Middle frontal gyrus (tissue), 1 donor: Measurements from ENCODE around the gene SLC4A3.

Experiments used
- DNase-seq: peaks from one replicate; pipeline ENCODE4 v3.0.0-alpha.2; 2015; ENCODE audit warnings: low spot score; ENCODE audit errors: extremely low spot score

SLC4A3 gene

GRCh38 chr2:219613461-219614070 is 13.9 kb upstream of the SLC4A3 start:
- no peak for DNase-seq

DNA sequence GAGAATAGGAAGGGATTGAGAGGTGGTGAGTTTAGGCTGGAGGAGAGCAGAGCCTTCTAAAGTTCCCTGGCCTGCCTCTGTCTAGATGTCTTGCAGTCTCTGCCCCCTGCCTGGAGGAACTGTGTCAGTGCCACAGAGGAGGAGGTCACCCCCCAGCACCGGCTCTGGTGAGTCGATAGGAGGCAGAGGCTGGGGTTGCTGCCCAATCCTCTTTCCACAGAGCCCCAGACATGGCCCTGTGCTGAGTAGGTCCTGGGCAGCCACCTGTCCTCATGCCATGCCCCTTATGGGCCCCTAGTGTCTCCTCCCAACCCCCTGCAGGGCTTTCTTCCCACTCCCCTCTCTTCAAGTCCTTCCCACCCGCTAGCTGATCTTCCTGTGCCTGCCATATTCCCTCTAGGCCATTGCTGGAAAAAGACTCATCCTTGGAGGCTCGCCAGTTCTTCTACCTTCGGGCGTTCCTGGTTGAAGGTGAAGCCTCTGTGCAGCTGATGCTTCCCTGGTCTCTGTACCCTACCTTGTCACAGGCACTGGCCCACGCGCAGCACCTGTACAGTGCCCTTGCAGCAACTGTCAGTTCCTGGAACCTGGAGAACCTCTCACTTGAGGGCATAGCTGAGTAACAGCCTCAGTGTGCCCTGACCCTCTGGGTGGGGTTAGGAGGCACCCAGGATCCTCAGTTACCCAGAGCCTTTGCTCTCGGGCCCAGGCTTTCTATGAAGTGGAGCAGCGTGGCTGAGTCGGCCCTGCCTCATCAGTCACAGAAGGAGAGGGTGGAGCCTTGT is 13.2 kb upstream of the SLC4A3 start:
- DNase-seq = no peak

DNA sequence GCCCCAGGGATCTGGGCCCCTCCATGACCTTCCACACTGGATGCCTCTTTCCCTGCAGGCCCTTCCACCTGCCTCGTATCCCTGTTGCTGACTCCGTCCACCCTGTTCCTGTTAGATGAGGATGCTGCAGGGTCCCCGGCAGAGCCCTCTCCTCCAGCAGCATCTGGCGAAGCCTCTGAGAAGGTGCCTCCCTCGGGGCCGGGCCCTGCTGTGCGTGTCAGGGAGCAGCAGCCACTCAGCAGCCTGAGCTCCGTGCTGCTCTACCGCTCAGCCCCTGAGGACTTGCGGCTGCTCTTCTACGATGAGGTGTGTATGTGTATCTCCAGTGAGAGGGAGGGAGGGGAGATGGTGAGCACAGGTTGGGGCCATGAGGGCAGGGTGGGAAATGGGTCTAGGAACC is 12.4 kb upstream of the SLC4A3 start:
- no peak for DNase-seq

DNA sequence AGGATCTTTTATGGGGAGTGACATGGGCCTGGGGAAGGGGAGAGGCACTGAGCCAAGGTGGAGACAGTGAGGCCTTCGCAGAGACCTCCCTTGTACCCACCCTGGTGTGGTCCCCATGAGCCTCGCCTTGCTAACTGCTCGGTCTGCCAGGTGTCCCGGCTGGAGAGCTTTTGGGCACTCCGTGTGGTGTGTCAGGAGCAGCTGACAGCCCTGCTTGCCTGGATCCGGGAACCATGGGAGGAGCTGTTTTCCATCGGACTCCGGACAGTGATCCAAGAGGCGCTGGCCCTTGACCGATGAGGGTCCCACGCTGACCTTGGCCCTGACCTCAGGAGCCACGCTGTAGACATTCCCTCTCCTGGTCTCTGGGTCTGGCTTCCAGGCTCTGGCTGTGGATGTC is 11.5 kb upstream of the SLC4A3 start:
- DNase-seq = no peak

- no peak for DNase-seq
Observed at GRCh38 chr2:219616550-219616949, 10.9 kb upstream of the SLC4A3 start.

GRCh38 chr2:219618733-219619122 is 8.7 kb upstream of the SLC4A3 start:
- no peak for DNase-seq

DNA sequence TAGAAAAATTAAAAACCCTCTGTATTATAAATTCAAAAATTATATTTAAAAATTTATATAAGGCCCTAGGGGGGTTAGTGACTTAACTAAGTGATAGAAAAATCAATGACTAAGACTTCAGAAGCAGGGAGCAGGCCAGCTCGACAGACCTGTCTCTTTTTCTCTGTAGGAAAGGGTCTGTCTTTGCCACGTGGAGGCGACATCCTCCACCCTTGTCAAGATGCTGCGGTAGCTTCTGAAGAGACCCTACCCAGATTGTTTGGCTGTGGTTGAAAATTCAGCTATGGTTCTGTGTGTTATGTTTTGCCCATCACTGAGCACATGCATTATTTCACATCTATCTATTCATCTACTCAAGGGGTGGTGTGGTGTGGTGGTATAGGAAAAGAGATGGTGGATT is 8.2 kb upstream of the SLC4A3 start:
- no peak for DNase-seq

DNA sequence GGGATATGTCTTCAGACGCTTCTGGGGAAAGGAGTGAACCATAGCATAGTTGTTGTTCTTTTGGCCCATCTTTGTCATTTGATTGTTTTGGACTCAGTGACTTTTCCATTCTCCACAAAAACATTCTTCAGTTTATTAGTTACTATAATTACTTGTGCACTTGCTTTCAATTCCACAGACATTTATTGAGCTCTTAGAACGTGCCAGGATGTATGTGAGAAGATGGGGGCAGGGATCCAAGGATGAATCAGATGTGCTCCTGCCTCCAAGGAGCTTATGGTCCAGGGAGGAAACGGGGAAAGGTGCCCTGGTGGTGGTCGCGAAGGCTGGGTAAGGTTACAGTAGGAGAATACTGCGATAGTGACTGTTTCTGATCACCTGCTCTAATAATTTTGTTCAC is 6.9 kb upstream of the SLC4A3 start:
- DNase-seq = no peak

- no peak for DNase-seq
Observed at GRCh38 chr2:219621935-219622334, 5.5 kb upstream of the SLC4A3 start.

GRCh38 chr2:219622472-219622871 is 5.0 kb upstream of the SLC4A3 start:
- no peak for DNase-seq

GRCh38 chr2:219624565-219624964 is 2.9 kb upstream of the SLC4A3 start:
- DNase-seq = no peak

- no peak for DNase-seq
Observed at GRCh38 chr2:219625179-219625578, 2.3 kb upstream of the SLC4A3 start.

- DNase-seq = no peak
Observed at GRCh38 chr2:219626540-219626939, 890 bp upstream of the SLC4A3 start.

DNA sequence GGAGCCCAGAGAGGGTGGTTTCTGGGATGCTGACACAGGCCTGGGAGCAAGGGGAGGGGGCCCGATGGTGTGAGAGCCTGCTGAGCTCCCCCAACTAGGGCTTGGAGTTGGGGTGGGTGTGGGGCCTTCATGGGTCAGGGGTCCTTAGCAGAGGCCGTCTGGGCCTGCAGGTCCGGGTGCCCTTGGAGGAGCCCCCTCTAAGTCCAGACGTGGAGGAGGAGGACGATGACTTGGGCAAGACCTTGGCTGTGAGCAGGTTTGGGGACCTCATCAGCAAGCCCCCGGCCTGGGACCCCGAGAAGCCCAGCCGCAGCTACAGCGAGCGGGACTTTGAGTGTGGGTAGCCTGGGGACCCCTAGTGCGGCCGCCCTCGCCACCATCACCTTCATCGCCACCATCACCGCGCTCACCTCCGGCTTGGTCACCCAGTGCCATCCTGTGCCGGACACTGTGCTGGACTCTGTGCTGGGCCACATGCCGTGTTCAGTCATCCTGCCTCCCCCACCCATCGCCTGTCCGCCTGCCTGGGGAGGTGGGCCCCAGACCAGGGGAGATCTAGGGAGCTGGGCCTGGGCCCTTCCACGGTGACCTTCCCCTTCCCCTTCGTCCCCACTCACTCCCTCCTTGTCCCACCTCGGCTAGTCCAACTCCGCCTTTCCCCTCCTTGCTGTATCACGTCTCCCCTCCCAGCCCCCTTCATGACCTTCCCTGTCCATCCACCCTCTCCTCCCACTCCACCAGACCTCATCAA is 980 bp downstream of the SLC4A3 start:
- no peak for DNase-seq

GRCh38 chr2:219628986-219629901 is 1.8 kb downstream of the SLC4A3 start:
- no peak for DNase-seq

DNA sequence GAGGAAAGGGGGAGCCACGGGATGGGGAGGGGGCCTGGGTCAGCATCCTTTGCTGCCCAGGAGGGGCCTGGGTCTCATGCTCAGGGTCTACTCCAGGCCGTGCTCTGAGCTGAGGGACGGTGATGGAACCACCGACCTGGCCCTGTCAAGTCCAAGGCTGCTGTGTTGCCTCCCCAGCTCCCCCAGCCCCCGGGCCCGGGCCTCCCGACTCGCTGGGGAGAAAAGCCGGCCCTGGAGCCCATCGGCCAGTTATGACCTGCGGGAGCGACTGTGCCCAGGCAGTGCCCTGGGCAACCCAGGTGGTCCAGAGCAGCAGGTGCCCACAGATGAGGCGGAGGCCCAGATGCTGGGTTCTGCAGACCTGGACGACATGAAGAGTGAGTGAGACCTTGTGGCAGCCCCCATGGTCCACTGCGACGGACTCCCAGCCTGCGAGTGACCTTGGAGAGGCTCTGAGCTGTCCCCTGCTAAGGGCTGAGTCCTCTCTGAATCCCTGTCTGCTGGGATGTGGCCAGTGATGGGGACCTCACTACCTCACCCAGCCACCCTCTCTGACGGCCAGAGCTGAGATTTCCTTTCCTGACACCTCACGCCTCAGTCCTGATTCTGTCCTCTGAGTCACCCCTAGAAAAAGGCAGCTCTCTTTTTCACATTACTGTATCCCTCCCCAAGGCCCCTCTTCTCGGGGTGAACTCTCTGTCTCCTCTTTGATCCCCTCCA is 2.7 kb downstream of the SLC4A3 start:
- no peak for DNase-seq

DNA sequence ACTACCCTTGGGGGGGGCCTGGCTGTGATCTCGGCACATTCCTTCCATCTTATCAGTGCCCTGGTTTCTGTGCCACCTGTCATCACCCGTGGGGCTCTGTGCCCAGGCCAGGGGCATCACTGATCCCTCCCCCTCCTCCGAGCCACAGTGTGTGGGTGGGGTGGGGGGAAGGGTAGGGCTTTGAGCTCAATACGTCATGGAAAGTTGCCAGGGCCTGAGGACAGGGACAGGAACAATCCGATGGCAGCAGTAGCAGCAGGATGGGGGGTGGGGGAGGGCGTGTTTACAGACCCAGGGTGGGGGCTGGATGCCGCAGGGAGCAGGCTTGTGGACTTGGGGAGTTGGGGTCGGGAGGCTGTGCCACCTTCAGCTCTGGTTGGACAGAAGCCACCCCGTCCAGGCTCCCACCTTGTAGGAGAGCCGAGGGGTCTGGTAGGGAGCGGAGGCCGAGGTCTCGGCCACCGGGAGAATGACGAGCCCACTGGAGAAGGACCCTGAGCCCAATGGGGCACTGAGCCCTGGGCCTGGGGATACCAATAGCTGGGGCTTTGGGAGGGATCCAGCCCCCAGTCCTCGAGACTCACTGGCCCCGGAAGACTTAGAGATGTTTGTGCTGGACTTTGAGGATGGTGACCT is 3.5 kb downstream of the SLC4A3 start:
- no peak for DNase-seq

DNA sequence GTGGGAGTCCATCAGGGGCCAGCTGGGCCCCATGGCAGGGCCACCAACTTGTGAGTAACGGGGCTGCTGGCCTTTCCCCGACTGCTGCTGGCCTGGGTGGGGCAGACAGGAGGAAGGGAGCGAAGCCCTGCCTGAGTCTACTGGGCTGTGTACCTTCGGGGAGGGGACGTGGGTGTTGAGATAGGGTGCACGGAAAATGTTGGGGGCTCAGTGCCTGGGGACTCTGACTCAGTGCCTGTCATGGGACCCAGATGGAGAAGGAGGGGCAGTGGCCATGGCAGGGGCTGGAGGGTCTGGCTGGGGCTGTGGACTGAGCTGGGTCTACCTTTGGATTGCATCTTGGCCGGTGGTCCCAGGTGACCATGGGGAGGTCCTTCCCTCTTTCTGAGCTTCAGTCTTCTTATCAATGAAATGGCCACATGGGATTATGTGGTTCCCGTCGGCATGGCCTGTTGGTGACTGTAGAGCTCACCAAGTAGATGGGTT is 4.0 kb downstream of the SLC4A3 start:
- no peak for DNase-seq

- DNase-seq = no peak
Observed at GRCh38 chr2:219631904-219632759, 4.7 kb downstream of the SLC4A3 start.
